Left ventricle myocardium superior (tissue), 1 donor: Measurements from ENCODE around the gene COL1A1. TPM values are rescaled to one million over a fixed set of nuclear protein-coding genes. Genes with fewer than 3 reads are reported as not detected.

Source experiments
- ATAC-seq: fragments of 200-7000 bp; cut with Tn5 transposase; one replicate; pipeline ENCODE4 v1.9.1; 2020; ENCODE audit warnings: mild to moderate bottlenecking, moderate library complexity
- DNase-seq: peaks from one replicate; pipeline ENCODE4 v3.0.0-alpha.2; 2020
- intact Hi-C: fragments of 100-400 bp; cut with micrococcal nuclease; formaldehyde crosslinking; loops from one replicate; pipeline ENCODE4 v1.11.0; 2022
- long read RNA-seq: library from polyadenylated mRNA; unstranded; transcript quantifications from one replicate; pipeline ENCODE4 v2.0.0, GENCODE V29; 2021
- total RNA-seq: library from RNA; stranded (reverse); fragmentation: NEBNext Ultra II Directional; extraction: Animal tissue kit (Norgen Biotek cat#: 25700); gene quantifications from one replicate; pipeline ENCODE4 v1.2.1, GENCODE V29; 2021
- donor health status: DM: no; HTN: yes; CAD: no; lungs with severe emphysema.

COL1A1 gene
- total RNA-seq: 26.8 TPM
- long read RNA-seq, full-length matches to known transcripts: 13 of 27 reads
- long read RNA-seq, partial matches to known transcripts: 14 of 27 reads
- long read RNA-seq, other reads (novel, unspliced or antisense): 0 of 27 reads

DNA sequence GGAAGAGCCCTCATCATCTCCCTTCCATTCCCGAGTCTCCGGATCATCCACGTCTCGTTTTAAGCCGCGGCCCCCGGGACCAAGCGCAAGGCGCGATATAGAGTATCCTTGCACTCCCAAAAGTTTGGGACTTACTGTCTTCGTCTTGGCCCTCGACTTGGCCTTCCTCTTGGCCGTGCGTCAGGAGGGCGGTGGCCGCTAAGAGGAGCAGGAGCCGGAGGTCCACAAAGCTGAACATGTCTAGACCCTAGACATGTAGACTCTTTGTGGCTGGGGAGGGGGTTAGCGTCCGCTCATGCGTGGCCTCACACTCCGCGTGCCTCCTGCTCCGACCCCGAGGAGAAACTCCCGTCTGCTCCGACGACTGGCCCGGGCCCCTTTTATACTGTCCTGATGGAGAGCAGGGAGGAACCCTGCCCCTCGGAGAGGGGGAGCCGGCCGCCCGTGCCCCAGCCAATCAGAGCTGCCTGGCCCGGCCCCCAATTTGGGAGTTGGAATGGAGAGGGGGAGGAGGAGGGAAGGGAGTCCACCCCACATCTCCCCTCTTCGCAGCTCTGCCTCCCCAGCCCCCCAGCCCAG, at the start of gene COL1A1:
Gene COL1A1, minus strand, starts transcription at position 356 of the 579 bp plus-strand sequence. Its CDS starts 118 bp downstream, at position 238.
- DNase-seq (peak; percentile 84), ATAC-seq (peak; percentile 48)
- intact Hi-C loops: loop anchor here (5.0 kb wide), 1 partner anchor 71 kb away; the partner anchor contains the start of gene TMEM92

DNA sequence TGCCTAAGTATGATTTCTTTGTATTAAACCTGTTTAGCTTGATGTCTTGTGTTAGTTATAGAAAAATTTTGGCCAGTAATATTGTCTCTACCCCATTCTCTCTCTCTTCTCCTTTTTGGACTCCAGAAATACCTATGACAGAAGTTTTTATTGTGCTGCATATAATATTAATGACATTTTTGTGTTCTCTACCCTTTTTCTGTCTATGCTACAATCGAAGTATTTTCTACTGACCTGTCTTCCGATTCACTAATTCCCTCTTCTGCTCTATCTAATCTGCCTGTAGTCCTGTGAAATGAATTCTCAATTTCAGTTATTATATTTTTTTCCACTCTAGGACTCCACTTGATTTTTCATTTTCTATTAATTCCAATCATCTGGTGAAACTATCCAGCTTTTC, 46.8 kb upstream of the COL1A1 start:
- intact Hi-C loops: no loop called here
- DNase-seq (no peak), ATAC-seq (no peak)

DNA sequence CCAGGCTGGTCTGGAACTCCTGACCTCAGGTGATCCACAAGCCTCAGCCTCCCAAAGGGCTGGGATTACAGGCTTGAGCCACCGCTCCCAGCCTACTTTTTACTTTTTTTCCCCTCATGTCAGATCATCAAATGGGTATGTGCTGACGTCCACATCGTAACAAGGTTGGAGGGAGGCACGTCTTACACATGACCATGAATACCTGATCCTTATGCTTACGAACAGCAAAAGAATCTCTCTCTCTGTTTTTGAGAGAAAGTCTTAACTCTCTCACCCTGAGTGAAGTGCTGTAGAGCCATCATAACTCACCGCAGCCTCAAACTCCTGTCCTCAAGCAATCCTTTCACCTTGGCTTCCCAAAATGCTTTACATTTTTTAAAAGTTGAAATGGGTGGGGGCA, 43.3 kb upstream of the COL1A1 start:
- intact Hi-C loops: no loop called here
- DNase-seq (no peak), ATAC-seq (no peak)

DNA sequence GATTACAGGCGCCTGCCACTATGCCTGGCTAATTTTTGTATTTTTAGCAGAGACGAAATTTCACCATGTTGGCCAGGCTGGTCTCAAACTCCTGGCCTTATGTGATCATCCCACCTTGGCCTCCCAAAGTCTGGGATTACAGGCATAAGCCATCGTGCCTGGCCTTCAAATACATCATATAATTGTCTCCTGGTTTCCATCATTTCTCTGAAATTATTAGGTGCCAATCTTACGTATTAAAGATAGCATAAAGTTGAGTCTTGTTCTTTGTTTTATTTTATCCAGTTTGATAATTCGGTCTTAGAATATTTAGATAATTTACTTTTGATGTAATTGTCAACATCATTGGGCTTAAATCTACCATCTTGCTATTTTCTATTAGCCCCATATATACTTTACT, 40.0 kb upstream of the COL1A1 start:
- no peak for ATAC-seq
- intact Hi-C loops: no loop called here
- DNase-seq: no peak

DNA sequence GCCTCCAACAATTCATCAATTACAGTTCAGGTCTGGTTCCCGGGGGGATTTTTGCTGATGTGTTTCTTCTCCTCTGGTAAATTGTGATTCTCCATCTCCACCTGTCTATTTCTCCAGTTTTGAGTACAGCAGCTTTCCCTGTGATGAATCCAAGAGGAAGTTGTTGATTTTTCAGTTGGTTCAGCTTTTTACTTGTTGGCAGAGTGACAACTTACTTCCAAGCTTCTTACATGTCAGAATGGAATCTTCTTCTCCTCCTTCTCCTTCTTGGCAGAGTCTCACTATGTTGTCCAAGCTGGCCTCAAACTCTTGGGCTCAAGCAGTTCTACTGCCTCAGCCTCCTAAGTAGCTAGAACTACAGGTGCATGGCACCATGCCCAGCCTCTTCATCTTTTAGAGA, 39.4 kb upstream of the COL1A1 start:
- DNase-seq: no peak
- ATAC-seq: no peak
- intact Hi-C loops: no loop called here

DNA sequence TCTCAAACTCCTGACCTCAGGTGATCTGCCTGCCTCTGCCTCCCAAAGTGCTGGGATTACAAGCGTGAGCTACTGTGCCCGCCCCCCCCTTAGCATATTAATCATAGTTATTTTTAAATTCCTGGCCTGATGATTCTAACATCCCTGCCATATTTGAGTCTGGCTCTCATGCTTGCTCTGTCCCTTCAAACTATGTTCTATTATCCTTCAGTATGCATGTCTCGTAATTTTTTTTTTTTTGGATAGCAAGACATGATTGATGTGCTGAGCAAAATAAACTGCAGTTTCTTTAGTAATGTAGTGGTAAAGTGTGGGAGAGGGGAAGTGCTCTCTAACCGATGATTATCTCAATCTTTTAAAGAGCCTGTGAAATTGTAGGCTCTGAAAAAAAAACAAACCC, 38.5 kb upstream of the COL1A1 start:
- DNase-seq: no peak
- intact Hi-C loops: no loop called here
- ATAC-seq: peak; percentile 84

DNA sequence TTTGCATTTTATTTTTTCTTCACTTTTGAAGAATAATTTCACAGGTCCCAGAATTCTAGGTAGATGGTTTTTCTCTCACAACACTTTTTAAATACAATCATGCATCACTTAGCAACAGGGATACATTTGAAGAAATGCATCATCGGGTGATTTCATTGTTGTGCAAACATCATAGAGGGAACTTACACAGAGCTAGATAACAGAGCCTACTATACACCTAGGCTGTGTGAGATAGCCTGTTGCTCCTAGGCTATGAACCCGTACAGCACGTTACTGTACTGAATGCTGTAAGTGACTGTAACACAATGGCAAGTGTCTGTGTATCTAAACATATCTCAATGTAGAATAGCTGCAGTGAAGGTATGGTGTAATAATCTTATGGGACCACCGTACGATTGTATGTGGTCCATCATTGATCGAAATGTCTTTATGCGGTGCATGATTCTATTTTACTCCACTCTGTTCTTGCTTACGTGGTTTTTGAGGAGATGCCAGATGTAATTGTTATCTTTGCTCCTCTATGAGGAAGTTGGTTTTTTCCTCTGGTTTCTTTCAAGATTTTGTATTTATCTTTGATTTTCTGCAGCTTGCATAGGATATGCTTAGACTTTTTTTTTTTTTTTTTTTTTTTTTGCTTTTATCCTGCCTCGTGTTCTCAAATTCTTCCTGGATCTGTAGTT, 37.3 kb upstream of the COL1A1 start:
- intact Hi-C loops: no loop called here
- ATAC-seq (no peak), DNase-seq (no peak)

GRCh38 chr17:50237901-50238300, 36.5 kb upstream of the COL1A1 start:
- intact Hi-C loops: no loop called here
- no peak for ATAC-seq
- DNase-seq: no peak

GRCh38 chr17:50234581-50234980, 33.1 kb upstream of the COL1A1 start:
- intact Hi-C loops: no loop called here
- DNase-seq (no peak), ATAC-seq (no peak)

DNA sequence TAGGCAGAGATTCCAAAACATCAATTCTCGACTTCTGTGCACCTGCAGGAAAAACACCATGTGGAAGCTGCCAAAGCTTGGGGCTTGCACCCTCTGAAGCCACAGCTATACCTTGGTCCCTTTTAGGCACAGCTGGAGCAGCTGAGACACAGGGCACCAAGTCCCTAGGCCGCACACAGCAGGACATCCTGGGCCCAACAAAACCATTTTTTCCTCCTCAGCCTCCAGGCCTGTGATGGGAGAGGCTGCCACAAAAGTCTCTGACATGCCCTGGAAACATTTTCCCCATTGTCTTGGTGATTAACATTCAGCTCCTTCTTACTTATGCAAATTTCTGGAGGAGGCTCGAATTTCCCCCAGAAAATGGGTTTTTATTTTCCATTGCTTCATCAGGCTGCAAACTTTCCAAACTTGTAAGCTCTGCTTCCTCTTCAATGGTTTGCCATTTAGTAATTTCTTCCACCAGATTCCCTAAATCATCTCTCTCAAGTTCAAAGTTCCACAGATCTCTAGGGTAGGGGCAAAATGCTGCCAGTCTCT, 24.3 kb upstream of the COL1A1 start:
- ATAC-seq: no peak
- intact Hi-C loops: no loop called here
- DNase-seq: no peak

DNA sequence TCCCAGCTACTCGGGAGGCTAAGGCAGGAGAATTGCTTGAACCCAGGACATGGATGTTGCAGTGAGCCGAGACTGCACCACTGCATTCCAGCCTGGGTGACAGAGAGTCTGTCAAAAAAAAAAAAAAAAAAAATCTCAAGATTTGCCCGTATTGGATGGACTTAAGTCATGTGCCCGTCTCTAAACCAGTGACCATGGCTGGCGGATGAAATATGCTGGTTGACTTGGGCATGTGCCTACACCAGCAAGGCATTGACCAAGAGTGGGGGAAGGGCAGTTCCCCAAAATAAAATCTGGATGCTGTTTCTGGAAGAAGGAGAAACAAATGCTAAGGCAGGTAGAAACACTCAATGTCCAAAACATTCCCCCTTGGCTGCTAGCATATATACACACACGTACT, 21.5 kb upstream of the COL1A1 start:
- no peak for ATAC-seq
- DNase-seq: no peak
- intact Hi-C loops: no loop called here

- intact Hi-C loops: no loop called here
- DNase-seq (peak; percentile 55), ATAC-seq (peak; percentile 68)
These were observed 20.6 kb upstream of the COL1A1 start for GRCh38 chr17:50221864-50222545.

GRCh38 chr17:50221266-50221863, 19.9 kb upstream of the COL1A1 start:
- ATAC-seq (no peak), DNase-seq (no peak)
- intact Hi-C loops: no loop called here

GRCh38 chr17:50220811-50221210, 19.4 kb upstream of the COL1A1 start:
- intact Hi-C loops: no loop called here
- DNase-seq (no peak), ATAC-seq (no peak)

GRCh38 chr17:50219939-50220465, 18.6 kb upstream of the COL1A1 start:
- peak; percentile 54 for ATAC-seq
- no peak for DNase-seq
- intact Hi-C loops: no loop called here

GRCh38 chr17:50219342-50219741, 17.9 kb upstream of the COL1A1 start:
- ATAC-seq: no peak
- intact Hi-C loops: no loop called here
- no peak for DNase-seq

DNA sequence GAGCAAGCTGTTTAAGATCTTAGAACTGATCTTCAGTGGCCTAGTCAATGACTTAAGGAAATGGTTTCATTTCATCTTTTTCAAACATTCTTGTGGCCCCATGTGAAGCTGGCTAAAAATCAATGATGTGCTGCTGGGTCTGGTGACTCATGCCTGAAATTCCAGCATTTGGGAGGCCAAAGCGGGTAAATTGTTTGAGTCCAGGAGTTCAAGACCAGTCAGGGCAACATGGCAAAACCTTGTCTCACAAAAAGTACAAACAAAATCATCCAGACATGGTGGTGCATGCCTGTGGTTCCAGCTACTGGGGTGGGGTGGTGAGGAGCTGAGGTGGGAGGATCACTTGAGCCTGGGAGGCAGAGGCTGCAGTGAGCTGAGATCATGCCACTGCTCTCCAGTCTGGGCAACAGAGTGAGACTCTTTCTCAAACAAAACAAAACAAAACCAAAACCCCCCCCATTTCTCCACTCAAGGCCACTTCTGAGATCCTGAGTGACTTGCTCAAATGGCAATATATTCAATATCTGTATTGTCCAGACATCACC, 17.4 kb upstream of the COL1A1 start:
- intact Hi-C loops: no loop called here
- DNase-seq: no peak
- no peak for ATAC-seq

DNA sequence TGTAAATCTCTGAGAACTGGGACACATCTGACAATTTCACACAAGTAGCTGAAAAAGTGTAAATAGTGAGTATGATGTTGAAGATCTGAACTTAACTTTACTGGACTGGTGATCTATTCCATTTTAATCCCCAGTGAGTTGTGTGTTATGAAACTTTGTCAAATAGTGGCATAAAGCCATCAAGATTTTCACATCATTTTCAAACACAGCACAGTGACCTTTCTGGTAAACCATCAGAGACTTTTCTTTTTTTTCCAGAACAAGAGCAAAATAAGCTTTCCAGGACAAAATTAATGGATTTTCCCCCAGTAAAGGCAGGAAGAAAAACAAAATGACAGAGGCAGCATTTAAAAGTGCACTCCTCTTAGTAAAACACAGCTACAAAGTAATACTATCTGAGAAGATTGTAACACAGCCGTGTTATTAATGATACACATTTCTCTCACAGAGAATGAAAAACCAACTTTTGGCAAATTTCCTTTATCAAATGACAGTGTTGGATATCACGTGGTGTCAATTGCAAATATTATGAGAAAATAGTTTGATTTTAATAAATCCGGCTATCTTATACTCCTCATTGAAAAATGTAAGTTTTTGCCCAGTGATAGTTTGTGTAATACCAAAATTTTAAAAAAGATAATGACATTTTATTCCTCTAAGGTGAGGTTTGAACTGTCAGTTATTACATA, 16.8 kb upstream of the COL1A1 start:
- intact Hi-C loops: no loop called here
- ATAC-seq: peak; percentile 60
- DNase-seq: no peak

GRCh38 chr17:50217591-50217990, 16.2 kb upstream of the COL1A1 start:
- ATAC-seq (no peak), DNase-seq (no peak)
- intact Hi-C loops: no loop called here
